Measurements from ENCODE around the gene BMPR1B.
A peak's percentile ranks its signal among the peaks of the same experiment; 100 is the strongest.
"Not testable (repeated sequence)": the region's sequence is repeated elsewhere in the genome, so short reads cannot be mapped to it uniquely, and the experiment has no call there.

BMPR1B gene

DNA sequence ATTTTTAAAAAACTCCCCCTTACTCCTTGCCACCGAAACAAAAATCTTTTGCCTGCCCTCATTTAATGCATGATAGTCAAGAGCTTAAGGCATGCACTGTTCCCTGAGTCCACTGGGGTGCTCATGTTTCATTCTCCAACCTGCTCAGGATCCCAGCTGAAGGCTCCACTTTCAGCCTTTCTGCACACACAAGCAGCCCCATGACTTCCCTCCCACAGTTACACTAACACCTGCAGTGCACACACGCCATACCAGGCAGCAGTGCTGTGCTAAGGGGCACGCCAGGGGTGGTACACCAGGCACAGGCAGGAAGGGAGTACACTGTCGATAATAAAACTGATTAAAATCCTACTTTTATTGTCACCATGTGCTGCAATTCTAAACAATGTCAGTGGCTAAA is 385.2 kb downstream of the BMPR1B start:
- no peak for DNase-seq (ENCODE audit: low read depth)

- no peak for DNase-seq (ENCODE audit: low read depth)
Observed at GRCh38 chr4:95151255-95151654, 393.5 kb downstream of the BMPR1B start.

DNA sequence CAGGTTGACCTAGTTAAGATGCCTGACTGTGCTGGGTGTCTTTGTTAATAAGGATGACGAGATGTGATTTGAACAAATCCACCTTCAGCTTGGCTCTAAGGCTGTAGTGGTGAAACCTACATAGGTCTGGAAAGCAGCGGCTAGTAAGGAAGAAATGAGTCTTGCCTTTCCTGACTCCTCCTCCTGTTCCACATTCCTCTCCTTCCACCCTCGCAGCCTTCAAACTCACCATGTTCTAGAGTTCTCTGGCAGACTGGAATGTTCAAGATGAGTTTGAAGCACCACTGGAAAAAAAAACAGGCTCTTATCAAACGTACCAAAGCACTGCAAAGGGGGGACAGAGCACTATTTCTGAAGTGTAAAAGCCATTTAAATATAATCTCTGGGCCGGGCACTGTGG is 395.4 kb downstream of the BMPR1B start:
- DNase-seq (ENCODE audit: low read depth): no peak

DNA sequence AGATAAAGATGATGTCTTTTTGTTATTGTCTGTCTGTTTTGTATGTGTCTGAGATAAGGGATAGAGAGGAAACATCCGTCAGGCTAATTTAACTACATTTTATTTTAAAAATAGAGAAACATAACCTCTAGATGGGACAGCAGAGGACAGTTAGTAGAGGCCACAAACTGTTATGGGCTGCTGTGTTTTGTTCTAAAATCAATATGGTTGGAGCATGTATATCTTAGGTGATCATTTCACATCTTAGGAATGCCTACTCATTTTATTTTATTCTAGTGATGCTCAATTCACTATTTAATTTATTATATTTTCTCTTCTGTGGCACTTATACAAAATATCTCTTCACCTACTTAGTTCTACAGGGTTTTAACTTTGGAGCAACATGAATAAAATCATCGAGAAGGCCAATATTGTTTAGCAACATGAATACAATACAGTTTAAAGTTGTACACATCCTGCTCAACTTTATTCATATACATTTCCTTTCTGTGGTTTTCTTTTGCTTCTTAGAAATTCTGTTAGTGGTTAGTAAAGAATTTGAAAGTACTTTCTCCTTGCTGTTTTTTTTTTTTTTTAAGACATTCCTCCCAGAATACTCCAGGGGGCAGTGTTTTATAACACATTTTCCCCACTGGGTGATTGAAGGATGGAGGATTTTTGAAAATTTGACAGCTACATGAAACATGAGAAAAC is 398.1 kb downstream of the BMPR1B start:
- DNase-seq (ENCODE audit: low read depth): peak; percentile 5

DNA sequence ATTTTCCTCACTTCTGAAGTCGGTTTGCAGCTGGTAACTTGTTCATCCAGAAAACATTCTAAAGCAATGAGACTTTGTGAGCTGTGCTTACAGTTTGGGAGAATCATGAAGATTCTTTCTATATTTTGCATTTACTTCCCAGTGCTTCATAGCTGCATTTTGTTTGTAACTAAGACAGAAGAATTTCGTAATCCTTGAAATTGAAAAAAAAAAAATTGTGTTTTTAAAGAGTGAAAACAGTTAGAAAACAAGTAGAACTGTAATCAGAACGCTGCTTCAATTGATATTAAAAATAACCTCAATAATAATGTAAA is 398.7 kb downstream of the BMPR1B start:
- DNase-seq (ENCODE audit: low read depth): no peak

- DNase-seq (ENCODE audit: low read depth): no peak
Observed at GRCh38 chr4:95157596-95157995, 399.8 kb downstream of the BMPR1B start.

GRCh38 chr4:95158045-95158444 is 400.3 kb downstream of the BMPR1B start:
- no peak for DNase-seq (ENCODE audit: low read depth)

- DNase-seq (ENCODE audit: low read depth): no peak
Observed at GRCh38 chr4:95158626-95159025, 400.9 kb downstream of the BMPR1B start.

GRCh38 chr4:95159384-95159783 is 401.6 kb downstream of the BMPR1B start:
- DNase-seq (ENCODE audit: low read depth): no peak

DNA sequence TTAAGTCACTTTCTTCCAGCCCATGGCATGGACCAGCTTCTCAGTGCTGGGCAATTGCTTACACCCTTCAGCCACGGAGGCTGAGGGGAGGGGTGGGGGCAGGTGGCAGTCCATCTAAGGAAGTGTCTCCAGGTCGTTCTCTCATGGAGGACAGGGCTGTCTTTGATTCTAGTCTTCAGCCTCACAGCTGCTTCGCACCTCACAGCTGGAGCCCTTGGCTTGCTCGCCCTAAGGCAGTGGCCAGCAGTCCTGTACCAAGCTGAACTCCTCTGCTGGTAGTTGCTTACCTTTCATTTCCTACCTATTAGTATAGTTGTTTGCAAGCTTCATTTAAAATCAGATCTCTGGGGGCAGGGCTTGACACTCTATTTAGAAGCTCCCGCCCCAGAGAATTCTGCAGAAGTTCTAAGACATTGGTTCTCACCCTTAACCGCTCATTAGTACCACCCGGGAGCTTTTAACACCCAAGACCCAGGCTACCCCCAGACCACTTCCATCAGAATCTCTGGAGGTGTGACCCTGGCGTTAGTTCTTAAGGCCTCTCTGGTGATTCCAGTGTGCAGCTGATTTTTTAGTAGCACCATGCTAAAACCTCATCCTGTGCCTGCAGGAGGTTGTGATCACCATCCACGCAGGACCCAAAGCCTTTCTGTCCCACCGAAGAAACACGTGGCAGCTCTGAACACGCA is 404.2 kb downstream of the BMPR1B start:
- no peak for DNase-seq (ENCODE audit: low read depth)

DNA sequence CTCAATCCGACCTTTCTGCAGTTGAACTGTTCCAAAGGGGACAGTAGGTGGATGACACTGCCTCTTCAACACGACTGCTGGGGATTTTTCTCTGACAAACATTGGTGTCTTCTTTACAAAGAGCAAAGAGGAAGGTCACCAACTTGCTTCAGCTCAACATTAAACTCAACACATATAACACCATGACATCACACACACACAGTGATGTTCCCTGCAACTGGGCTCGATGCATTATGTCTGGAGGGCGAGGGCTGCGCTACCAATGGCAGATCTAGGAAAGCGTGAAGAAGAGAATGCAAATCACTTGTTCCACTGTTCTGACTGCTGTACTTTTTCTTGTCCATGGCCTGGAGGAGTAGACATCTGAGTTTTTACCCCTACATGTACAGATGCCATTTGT is 405.1 kb downstream of the BMPR1B start:
- DNase-seq (ENCODE audit: low read depth): no peak

DNA sequence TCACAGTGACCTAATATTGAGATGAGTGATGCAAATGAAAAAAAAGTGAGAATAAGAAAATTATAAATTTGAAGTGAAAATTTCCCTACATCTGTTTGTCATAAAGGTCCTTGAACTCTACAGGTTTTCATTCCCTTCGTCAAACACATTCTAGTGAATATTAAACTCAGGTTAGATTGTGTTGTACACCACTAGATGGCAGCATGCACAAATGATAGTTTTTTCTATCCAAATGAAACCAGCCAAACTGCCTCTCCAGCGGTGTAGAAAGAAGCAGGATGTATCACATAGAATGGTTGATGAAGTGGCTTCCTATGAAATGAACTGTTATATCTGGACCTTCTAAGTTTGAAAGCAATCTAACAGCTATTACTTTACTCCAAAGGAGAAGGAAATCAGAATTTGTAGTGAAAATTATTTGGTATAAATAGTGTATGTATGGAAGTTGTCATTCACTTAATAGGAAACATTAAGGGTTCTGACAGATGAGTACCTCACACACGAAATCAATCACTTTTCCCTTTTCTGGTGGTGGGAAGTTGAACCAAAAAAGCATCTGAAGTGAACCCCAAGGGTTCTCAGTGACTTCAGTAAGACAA is 408.3 kb downstream of the BMPR1B start:
- DNase-seq (ENCODE audit: low read depth): peak; percentile 8

GRCh38 chr4:95167805-95168204 is 410.1 kb downstream of the BMPR1B start:
- DNase-seq (ENCODE audit: low read depth): no peak

DNA sequence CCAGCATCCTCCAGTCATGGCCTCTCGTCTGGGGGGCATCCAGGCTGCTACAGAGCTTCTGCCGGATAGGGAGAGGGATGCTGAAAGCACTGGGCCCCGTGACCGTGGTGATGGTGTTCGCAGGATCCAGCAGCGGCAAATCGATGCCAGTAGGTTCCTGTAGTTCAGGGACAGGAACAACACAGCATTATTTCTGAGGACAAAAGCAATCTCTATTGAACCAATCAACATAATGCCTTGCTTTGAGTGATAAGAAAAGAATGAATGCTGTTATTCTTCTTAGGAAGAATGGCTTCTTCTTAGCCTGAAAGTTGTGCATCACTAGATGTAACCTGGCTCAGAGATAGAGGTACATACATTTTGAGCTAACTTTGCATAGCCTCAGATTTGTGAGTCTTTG is 412.4 kb downstream of the BMPR1B start:
- DNase-seq (ENCODE audit: low read depth): no peak

GRCh38 chr4:95171377-95171776 is 413.6 kb downstream of the BMPR1B start:
- DNase-seq (ENCODE audit: low read depth): not testable (repeated sequence)

DNA sequence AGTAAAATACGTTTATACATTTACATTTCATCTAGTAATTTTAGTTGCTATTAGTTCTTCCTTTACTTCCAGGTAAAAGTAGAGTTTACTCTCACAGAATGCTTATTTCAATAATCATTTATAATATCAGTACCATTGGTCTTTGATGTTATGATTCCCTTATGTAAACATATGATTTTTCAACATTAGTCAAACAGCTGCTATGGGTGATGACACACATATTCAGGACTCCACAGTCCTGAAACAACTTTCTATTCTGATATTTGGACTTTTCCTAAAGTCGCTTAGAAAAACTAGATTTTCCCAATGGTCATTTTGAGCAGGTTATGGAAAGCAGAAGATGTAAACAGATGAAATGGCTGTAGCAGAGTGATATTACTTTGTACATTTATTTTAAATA is 421.2 kb downstream of the BMPR1B start:
- DNase-seq (ENCODE audit: low read depth): no peak

DNA sequence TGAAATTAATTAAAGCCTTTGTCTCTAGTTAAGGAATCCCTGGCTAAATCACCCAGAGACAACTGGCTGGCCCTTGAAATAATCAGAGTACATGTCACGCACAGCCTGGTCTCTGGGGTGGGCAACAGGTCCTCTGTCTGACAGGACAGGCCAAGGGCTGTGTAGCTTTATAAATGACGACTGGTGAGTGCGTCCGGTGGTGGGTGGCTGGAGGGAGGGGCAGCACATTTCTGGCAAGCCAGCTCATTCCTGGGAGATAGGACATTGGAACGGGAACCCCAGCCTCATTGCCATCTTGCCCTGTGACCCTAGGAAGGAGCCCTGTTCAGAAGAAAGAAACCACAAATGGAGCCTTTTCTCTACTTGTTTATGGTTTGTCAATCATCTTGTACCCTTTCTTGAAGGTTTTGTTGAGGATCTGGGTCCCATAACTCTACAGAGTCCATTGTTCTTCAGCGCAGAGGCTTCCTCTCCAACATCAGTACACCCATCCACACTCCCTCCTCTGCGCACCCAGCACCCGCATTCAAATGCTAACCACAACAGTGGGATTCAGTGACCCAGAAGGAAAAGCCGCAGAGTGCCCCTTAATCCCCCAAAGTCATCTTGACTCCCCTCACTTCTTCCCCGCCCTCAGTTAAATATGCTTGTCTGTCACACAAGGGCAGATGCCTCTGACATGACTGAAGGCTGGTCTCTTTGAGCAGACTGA is 422.9 kb downstream of the BMPR1B start:
- no peak for DNase-seq (ENCODE audit: low read depth)

- DNase-seq (ENCODE audit: low read depth): no peak
Observed at GRCh38 chr4:95181243-95181995, 423.7 kb downstream of the BMPR1B start.

- no peak for DNase-seq (ENCODE audit: low read depth)
Observed at GRCh38 chr4:95181996-95182306, 424.2 kb downstream of the BMPR1B start.

GRCh38 chr4:95183656-95184408 is 426.1 kb downstream of the BMPR1B start:
- no peak for DNase-seq (ENCODE audit: low read depth)

DNA sequence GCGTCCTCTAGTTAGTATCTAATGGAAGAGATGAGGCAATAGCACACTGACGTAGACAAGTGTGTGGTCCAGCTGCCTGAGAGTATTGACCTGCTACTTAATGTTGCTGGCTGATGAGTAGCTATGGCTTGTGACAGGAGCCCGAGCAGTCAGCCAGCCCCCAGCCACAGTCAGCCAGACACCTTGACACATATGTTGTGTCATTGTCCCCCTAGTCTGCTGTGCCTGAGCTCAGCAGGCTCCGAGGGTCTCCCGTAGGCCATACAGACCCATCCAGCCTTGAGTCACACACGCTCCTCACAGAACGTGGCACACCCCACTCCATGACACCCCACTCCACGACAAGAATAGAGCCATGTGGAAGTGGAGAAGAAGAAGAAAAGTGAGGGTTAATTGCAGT is 428.9 kb downstream of the BMPR1B start:
- no peak for DNase-seq (ENCODE audit: low read depth)

Data from GM04503 (cell line).